ENCODE measurements around the gene DMXL2. TPM values are rescaled to one million over a fixed set of nuclear protein-coding genes. Genes with fewer than 3 reads are reported as not detected.

Gene DMXL2
- total and polyA plus RNA-seq, 9 of the 15 experiments (the other 6 are each of a cell fraction or from before 2014, with no cell fraction given): 9.3 to 57.7 (median 30.7) TPM

DNA sequence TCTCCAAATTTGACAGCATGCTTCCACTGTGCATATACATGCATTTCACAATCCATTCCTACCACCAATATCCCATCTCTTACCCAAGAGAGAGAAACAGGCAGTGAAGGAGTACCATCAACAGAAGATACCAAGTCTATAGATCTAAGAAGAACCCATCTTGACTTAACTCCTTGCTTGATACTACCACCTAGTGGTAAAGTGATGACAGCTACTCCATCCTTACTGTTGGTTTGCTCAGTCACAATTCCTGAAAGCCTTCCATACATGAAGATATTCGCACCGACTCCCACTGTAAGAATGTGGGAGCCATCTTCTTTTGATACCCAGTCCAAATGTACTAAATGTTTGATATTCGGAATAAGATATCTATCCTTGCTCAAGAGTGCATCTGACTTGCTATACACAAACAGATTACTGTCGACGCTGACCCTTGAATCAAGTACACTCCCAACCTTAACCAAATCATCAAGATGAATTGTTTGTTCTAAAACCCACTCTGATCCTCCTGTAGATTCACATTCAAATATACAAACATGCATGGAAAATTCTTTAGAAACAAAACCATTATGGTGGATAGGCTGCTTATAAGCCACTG lies 123.1 kb downstream of the DMXL2 start:
- Histone ChIP-seq H3K9me1 (ENCODE audit: control insufficient read depth, insufficient read depth, low read length) (no peaks in the 10 kb centered on the region), H4K20me1 (replicated peaks; ENCODE audit: control insufficient read depth, insufficient read depth, low read length) (no peaks in the 10 kb centered on the region), H3K27ac (ENCODE audit: extremely low read depth, low read depth, low read length) (no peak overlapping the region), H2AFZ (ENCODE audit: low read depth, low read length) (no peak overlapping the region), H3K4me3 (no peak overlapping the region), H3K27me3 (ENCODE audit: control insufficient read depth in 2 of 2, insufficient read depth in 2 of 2, low read length in 2 of 2) (no peaks in the 10 kb centered on the region), H3K79me2 (ENCODE audit: control insufficient read depth, insufficient read depth, low read length) (no peaks in the 10 kb centered on the region), H3K4me1 (replicated peaks in 1 of 2; ENCODE audit: control insufficient read depth in 2 of 2, insufficient read depth in 2 of 2, low read length in 2 of 2) (no peaks in the 10 kb centered on the region), H3K9ac (ENCODE audit: insufficient read depth in 1 of 2, low read depth in 2 of 2, low read length in 2 of 2) (no peak overlapping the region), H3K4me2 (ENCODE audit: insufficient read depth, low read length) (no peak overlapping the region), H3K9me3 (replicated peaks; ENCODE audit: control insufficient read depth, insufficient read depth, low read depth, low read length) (no peaks in the 10 kb centered on the region), H3K36me3 (ENCODE audit: control insufficient read depth, insufficient read depth, low read length) (peaks cover 30% of the 10 kb centered on the region)
- intact Hi-C loops (cut with micrococcal nuclease): loop anchor here (2.0 to 5.0 kb wide), 2 partner anchors 97 to 117 kb away; no protein-coding TSS in a partner anchor
- WGBS (ENCODE audit: insufficient coverage, low coverage, missing lambda C conversion rate): 59% methylated on average over 5 of the region's 5 CpGs
- ChIA-PET POLR2A (no interaction called here), CTCF (ENCODE audit: low intra/inter-chr PET ratio) (no interaction called here)
- ATAC-seq: peak; percentile 89
- DNase-seq (ENCODE audit: extremely low read depth in 1 of 4, low spot score in 3 of 4): peak; percentile 22 to 45 (median 40)
- no TSS peak for BruUV-seq (replicated peaks)
- in situ Hi-C loops (cut with MboI): no loop called here
- peak; percentile 83 for FAIRE-seq
- TF ChIP-seq, protein P1, sequence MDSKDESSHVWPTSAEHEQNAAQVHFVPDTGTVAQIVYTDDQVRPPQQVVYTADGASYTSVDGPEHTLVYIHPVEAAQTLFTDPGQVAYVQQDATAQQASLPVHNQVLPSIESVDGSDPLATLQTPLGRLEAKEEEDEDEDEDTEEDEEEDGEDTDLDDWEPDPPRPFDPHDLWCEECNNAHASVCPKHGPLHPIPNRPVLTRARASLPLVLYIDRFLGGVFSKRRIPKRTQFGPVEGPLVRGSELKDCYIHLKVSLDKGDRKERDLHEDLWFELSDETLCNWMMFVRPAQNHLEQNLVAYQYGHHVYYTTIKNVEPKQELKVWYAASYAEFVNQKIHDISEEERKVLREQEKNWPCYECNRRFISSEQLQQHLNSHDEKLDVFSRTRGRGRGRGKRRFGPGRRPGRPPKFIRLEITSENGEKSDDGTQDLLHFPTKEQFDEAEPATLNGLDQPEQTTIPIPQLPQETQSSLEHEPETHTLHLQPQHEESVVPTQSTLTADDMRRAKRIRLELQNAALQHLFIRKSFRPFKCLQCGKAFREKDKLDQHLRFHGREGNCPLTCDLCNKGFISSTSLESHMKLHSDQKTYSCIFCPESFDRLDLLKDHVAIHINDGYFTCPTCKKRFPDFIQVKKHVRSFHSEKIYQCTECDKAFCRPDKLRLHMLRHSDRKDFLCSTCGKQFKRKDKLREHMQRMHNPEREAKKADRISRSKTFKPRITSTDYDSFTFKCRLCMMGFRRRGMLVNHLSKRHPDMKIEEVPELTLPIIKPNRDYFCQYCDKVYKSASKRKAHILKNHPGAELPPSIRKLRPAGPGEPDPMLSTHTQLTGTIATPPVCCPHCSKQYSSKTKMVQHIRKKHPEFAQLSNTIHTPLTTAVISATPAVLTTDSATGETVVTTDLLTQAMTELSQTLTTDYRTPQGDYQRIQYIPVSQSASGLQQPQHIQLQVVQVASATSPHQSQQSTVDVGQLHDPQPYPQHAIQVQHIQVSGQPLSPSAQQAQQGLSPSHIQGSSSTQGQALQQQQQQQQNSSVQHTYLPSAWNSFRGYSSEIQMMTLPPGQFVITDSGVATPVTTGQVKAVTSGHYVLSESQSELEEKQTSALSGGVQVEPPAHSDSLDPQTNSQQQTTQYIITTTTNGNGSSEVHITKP (IDR thresholded peaks at IDR 0.05; ENCODE audit: partially characterized antibody): peak; percentile 13
- TF ChIP-seq ZFX (CRISPR knock-in tag; IDR thresholded peaks at IDR 0.05) (no peak), EHMT2 (IDR thresholded peaks at IDR 0.05) (0 out of 2 replicates have a peak, but pooled peaks have one; percentile 13)
- TF ChIP-seq, protein P2, sequence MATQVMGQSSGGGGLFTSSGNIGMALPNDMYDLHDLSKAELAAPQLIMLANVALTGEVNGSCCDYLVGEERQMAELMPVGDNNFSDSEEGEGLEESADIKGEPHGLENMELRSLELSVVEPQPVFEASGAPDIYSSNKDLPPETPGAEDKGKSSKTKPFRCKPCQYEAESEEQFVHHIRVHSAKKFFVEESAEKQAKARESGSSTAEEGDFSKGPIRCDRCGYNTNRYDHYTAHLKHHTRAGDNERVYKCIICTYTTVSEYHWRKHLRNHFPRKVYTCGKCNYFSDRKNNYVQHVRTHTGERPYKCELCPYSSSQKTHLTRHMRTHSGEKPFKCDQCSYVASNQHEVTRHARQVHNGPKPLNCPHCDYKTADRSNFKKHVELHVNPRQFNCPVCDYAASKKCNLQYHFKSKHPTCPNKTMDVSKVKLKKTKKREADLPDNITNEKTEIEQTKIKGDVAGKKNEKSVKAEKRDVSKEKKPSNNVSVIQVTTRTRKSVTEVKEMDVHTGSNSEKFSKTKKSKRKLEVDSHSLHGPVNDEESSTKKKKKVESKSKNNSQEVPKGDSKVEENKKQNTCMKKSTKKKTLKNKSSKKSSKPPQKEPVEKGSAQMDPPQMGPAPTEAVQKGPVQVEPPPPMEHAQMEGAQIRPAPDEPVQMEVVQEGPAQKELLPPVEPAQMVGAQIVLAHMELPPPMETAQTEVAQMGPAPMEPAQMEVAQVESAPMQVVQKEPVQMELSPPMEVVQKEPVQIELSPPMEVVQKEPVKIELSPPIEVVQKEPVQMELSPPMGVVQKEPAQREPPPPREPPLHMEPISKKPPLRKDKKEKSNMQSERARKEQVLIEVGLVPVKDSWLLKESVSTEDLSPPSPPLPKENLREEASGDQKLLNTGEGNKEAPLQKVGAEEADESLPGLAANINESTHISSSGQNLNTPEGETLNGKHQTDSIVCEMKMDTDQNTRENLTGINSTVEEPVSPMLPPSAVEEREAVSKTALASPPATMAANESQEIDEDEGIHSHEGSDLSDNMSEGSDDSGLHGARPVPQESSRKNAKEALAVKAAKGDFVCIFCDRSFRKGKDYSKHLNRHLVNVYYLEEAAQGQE (IDR thresholded peaks at IDR 0.05; ENCODE audit: borderline replicate concordance): peak; percentile 7; the same call in 1 of the 2 replicates
- TF ChIP-seq, protein P2 (CRISPR knock-in tag; IDR thresholded peaks at IDR 0.05; ENCODE audit: low read depth): no peak
- TF ChIP-seq, protein P3, sequence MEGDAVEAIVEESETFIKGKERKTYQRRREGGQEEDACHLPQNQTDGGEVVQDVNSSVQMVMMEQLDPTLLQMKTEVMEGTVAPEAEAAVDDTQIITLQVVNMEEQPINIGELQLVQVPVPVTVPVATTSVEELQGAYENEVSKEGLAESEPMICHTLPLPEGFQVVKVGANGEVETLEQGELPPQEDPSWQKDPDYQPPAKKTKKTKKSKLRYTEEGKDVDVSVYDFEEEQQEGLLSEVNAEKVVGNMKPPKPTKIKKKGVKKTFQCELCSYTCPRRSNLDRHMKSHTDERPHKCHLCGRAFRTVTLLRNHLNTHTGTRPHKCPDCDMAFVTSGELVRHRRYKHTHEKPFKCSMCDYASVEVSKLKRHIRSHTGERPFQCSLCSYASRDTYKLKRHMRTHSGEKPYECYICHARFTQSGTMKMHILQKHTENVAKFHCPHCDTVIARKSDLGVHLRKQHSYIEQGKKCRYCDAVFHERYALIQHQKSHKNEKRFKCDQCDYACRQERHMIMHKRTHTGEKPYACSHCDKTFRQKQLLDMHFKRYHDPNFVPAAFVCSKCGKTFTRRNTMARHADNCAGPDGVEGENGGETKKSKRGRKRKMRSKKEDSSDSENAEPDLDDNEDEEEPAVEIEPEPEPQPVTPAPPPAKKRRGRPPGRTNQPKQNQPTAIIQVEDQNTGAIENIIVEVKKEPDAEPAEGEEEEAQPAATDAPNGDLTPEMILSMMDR (IDR thresholded peaks at IDR 0.05 in 2 of 3, conservative IDR thresholded peaks at IDR 0.05 in 1 of 3; ENCODE audit: insufficient read depth in 2 of 3, low read depth in 1 of 3, low read length in 3 of 3): peak; percentile 42 to 61 (median 59)
